Caki2 (cell line): ENCODE results near the gene RMC1. TPM values are rescaled to one million over a fixed set of nuclear protein-coding genes. Genes with fewer than 3 reads are reported as not detected.
"Not testable (repeated sequence)": the region's sequence is repeated elsewhere in the genome, so short reads cannot be mapped to it uniquely, and the experiment has no call there.

Experiments used
- DNase-seq: peaks from one replicate; pipeline ENCODE4 v3.0.0-alpha.2; 2015; ENCODE audit warnings: low read depth
- in situ Hi-C: cut with HindIII; loops from 2 replicates; pipeline ENCODE4 v1.10.0; 2016; ENCODE audit warnings: low sequenced_read_pairs, low pct_unique_long_range_greater_than_20kb, mixed read lengths
- total RNA-seq: library from RNA; depleted of rRNA; stranded (reverse); fragments of >200 nt; shearing (Covaris generic); gene quantifications from 2 replicates; pipeline ENCODE4 v1.2.3, GENCODE V29; 2014; ENCODE audit warnings: low replicate concordance

Gene RMC1
- total RNA-seq, 1 experiment from 2014 or later = 10.8 TPM

DNA sequence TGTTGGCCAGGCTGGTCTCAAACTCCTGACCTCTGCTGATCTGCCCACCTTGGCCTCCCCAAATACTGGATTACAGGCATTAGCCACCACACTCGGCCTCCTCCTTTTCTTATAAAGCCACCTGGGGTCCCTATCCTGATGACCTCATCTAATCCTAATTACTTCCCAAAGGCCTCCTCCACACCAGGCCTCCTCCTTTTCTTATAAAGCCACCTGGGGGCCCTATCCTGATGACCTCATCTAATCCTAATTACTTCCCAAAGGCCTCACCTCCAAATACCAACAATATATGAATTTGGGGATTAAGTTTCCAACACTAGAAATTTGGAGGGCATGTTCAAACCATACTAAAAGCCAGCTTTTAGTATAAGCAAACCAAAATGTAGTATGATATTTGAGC lies 9.7 kb upstream of the RMC1 start:
- no peak for DNase-seq
- in situ Hi-C loops = no loop called here

DNA sequence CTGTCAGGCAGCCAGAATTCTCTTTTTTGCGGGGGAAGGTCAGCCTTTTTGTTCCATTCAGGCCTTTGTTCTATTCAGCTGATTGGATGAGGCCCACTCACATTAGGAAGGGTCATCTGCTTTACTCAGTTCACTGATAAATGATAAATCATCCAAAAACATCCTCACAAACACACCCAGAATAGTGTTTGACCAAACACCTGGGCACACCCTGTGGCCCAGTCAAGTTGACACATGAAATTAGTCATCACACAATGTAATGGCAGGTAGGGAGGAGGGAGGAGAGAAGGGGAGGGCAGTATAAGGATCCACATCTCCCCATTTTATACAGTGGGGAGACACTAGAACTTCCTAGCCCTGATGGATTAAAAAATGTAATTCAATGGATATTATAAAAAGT lies 8.3 kb upstream of the RMC1 start:
- no peak for DNase-seq
- in situ Hi-C loops = no loop called here

DNA sequence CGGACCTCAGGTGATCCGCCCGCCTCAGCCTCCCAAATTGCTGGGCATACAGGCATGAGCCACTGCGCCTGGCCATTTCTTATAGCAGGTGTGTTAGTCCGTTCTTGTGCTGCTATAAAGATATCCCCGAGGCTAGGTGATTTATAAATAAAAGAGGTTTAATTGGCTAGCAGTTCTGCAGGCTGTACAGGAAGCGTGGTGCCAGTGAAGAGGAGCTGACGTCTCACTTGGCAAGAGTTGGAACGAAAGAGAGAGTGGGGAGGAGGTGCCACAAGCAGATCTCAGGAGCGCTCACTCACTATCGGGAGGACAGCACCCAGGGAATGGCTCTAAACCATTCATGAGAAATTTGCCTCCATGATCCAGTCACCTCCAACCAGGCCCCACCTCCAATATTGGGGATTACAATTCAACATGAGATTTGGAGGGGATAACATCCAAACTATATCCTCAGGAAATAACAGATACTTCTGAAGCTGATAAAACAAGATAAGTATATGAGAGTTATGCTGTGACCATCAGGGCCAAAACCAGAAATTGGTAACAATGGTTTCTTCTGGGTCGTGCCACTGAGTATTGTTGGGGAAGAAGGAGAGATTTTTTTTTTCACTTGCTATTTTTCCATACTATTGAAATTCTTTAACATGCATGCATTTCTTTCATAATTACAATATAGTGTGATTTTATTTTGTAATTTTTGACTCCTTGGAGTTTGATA lies 7.4 kb upstream of the RMC1 start:
- in situ Hi-C loops = no loop called here
- DNase-seq = no peak

DNA sequence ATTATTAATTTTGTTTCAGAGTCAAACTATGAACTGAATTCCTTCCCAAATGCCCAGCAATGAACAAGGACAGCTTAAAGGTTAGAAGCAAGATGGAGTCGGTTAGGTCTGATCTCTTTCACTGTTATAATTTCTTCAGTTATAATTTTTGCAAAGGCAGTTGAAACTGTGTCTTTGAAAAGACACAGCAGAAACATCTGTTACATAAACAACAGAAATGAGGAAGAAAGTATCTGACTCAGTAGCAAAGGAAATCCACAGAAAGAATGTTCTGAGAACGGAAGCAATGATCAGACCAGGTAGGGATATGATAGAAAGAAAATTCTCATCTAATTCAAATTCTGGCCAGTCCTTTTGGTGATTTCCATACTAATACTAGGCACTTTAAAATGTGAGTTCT lies 5.2 kb upstream of the RMC1 start:
- DNase-seq = no peak
- in situ Hi-C loops = no loop called here

DNA sequence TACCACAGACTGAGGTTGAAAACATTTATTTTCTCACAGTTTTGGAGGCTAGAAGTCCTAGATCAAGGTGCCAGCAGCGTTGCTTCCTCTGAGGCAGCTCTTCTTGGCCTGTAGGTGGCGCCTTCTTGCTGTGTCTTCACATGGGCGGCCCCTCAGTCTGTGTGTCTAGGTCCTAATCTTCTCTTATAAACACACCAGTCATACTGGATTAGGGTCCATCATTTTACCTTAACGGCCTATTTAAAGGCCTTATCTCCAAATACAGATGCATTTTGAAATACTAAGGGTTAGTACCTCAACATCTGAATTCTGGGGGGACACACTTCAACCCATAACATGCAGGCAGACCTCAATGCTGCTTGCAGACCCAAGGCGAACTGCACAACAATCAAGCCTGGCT lies 4.4 kb upstream of the RMC1 start:
- peak; percentile 43 for DNase-seq
- in situ Hi-C loops = no loop called here

DNA sequence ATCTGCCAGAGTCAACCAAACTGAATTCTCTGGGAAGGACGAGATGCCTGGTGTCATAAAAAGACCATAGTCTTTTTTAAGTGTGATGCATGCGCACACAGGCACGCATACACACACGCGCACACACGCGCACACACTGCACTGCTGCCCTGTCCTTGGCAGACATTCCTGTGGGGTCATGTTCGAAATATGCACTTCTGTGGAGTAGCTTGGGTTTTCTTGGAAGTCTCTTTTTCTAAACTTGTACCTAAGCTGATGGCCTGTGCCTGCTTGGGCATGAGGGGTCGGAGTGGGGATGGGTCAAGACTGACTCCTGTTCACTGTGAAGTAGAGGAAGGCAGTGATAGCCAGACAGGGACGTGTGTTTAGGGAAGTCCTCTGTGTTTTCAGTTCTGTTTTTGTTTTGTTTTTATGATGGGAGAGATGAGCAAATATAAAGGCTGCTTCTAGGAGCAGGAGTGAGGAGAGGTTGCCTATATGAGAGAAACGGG lies 4.0 kb upstream of the RMC1 start:
- no peak for DNase-seq
- in situ Hi-C loops = no loop called here

DNA sequence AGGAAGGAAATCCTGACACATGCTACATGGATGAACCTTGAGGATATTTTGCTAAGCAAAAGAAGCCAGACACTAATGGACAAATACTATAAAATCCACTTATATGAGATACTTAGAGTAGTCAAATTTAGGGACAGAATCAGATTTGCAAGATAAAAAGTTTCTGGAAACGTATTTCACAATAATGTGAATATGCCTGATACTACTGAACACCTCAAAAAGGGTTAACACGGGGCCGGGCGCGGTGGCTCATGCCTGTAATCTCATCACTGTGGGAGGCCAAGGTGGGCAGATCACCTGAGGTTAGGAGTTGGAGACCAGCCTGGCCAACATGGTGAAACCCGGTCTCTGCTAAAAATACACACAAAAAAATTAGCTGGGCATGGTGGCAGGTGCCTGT lies 1.7 kb upstream of the RMC1 start:
- DNase-seq = no peak
- in situ Hi-C loops = no loop called here

DNA sequence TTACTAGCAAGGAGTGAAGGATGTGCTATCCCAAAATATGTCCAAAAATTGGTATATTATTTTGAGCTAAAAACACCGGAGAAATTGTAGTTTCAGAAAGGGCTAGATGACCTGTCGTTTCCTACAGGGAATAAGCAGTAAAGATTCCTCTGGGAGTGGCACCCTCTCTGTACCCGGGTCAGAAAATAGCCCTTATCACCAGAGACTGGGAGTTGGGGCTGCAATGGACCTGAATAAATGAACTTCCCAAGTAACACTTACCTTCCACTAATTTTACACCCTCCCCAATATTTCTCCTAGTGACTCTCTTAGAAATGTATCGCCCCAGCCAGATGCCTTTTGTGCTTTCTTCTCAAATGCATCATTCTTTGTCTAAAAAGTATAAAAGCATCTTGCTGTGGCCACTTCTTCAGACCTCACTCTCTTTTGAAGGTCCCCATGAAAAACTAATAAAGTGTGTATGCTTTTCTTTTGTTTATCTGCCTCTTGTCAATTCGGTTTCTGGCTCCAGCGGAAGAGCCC lies 734 bp upstream of the RMC1 start:
- DNase-seq = no peak
- in situ Hi-C loops = no loop called here

DNA sequence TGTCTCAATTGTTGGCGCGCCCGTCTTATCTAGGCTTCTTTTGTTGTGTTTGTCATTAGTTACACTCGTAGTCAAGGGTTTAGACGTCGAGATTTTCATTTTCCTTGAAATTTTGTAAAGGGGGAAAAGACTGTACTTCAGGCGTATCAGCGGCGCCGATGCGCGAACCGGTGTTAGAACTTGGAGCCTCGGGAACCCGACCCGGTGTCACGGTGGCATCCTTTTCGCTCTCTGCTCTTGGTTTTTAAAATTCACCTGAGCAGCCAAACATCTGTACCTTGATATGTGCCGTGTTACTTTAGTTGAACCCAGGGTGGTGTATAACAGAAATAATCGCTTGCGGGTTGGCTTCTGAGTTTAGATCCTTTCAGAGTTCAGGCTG lies 643 bp downstream of the RMC1 start:
- in situ Hi-C loops = no loop called here
- no peak for DNase-seq

DNA sequence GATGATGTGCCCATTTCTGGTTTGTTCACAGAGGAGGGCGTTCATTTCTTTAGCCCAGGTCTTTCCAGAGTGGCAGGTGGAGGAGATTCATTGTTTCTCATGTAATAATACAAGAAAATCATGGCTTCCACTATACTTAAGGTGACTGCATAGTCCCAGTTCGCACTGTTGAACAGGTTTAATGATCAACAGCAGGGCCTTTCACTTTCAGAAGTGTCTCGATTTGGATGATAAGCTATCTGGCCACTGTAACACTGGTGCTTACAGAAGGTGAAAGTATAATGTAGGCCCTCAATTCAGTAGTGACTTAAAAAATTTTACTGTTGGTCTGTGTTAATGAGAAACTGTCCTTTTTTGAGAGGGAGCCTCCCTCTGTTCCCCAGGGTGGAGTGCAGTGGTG lies 1.4 kb downstream of the RMC1 start:
- in situ Hi-C loops = no loop called here
- peak; percentile 27 for DNase-seq

DNA sequence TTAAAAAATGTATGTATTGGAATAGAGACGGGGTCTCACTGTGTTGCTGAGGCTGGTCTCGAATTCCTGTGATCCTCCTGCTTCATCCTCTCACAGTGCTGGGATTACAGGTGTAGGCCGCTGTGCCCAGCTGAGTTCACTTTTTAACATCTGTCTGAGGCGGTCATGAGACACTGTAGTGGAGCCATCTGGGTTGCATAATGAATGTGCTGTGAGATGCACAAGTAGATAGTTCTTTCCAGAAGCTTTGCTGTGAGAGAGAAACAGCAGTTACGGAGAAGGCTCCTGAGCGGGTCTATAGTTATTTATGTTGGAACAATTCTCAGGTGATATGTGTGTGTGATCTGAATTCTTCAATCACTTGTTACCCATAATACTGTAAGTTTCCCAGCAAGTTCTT lies 3.1 kb downstream of the RMC1 start:
- no peak for DNase-seq
- in situ Hi-C loops = no loop called here

DNA sequence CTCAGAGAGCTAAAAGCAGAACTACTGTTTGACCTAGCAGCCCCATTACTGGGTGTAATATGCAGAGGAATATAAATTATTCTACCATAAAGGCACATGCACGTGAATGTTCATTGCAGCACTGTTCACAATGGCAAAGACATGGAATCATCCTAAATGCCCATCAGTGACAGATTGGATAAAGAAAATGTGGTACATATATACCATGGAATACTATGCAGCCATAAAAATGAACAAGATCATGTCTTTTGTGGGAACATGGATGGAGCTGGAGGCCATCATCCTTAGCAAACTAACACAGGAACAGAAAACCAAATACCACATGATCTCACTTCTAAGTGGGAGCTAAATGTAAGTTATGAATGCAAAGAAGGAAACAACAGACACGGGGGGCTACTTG lies 7.6 kb downstream of the RMC1 start:
- in situ Hi-C loops = not testable (repeated sequence)

DNA sequence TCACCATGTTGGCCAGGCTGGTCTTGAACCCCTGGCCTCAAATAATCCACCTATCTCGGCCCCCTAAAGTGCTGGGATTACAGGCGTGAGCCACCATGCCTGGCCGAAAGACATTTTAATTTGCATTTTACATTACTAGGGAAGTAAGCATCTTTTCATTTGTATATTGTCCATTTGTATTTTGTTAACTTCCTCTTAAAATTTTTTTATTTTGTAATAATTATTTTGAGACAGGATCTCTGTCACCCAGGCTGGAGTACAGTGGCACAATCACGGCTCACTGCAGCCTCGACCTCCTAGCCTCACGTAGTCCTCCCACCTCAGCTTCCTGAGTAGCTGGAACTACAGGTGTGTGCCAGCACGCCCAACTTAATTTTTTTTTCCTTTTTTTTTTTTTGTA lies 8.9 kb downstream of the RMC1 start:
- in situ Hi-C loops = not testable (repeated sequence)

More for the DNA sequence above, 7.6 kb downstream of the RMC1 start:
- DNase-seq = not testable (repeated sequence)

DNA sequence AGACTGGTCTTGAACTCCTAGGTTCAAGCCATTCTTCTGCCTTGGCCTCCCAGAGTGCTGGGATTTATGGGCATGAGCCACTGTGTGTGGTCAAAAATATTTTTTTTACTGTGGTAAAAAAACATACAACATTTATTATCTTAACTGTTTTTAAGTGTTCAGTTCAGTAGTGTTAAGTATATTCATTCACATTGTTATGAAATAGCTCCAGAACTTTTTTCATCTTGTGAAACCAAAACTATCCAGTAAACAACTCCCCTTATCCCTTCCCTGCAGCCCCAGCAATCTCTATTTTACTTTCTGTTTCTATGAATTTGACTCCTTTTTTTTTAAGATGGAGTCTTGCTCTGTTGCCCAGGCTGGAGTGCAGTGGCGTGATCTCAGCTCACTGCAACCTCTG lies 9.3 kb downstream of the RMC1 start:
- DNase-seq = no peak
- in situ Hi-C loops = no loop called here

More for the DNA sequence above, 8.9 kb downstream of the RMC1 start:
- not testable (repeated sequence) for DNase-seq

DNA sequence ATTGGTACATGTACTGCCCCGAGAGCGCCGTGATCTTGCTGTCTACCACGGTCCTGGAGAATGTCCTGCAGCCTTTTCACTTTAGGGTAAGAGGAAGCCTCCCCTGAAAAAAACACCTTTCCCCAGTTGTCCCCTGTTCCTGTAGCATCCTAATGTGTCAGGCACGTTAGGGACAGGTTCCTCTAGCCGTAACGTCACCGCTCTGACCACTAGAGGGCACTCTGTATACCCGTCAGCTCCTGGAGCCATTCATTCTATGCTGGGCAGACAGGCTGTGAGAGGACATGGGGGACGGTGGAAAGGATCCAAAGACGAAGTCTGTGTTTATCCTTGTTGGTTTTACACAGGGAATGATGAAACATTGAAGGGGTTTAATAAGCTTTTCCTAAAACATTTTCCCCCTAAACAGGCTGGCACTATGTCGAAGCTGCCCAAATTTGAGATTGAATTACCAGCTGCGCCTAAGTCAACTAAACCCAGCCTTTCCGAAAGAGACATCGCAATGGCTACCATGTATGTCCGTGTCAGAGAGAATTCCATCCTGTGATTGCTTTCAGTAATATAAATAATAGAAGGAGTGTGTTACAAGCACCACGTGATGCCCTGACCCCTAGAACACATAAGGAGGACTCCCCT lies 12.7 kb downstream of the RMC1 start:
- peak; percentile 69 for DNase-seq
- in situ Hi-C loops = no loop called here

DNA sequence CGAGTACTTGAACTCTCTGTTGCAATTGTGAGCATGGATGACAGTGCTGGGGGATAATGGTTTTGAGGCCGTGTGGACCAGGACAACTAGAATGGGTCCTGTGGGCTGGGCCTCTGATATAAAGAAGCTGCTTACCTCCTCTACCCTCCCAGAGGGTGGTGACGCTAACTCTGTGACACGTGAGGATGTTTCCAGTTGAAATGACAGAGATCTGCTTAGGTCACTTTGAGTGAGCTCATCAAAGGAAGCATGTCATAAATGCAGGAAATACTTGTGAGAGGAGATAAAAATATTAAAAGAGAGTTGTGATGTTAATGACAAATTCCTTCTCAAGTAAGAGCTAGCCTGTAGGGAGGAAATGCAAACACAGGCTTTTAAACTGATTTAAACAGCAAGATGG lies 16.4 kb downstream of the RMC1 start:
- in situ Hi-C loops = no loop called here
- DNase-seq = no peak

DNA sequence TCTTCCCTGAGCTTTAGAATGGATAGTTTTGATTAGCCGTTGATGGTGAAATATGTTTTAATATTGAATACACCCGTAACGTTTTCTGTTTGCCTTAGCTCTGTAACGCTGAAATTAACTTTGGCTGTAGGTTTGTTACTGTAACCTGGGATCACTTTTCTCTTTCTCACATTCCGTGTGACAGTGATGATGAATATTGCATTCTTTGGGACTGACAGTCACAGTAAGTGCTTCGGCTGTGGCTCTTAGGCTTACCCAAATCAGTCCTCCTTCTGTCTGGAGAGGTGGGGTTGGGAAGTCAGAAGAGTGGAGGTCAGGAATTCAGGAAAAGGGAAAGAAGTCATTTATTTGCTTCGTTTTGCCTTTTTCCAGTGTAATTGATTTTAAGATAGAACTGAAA lies 18.0 kb downstream of the RMC1 start:
- DNase-seq = no peak
- in situ Hi-C loops = no loop called here

DNA sequence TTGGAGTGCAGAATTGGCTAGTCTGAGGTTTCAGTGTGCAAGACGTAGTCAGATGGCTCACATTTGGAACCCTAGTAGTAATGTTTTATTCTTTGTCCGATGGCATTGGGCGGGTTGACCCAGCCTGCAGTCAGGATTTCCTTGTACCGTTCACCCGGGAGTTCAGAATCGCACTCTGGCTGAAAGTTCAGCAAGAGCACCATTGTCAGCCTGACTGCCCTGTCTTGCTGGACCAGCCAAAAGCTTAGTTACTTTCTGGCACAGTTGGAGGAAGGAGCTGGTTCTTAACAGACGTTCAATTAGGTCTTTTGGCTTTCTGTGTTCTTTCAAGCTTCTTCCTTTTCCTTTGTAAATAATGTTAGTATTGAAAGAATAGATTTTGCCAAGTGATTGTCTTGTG lies 18.6 kb downstream of the RMC1 start:
- DNase-seq = no peak
- in situ Hi-C loops = no loop called here

DNA sequence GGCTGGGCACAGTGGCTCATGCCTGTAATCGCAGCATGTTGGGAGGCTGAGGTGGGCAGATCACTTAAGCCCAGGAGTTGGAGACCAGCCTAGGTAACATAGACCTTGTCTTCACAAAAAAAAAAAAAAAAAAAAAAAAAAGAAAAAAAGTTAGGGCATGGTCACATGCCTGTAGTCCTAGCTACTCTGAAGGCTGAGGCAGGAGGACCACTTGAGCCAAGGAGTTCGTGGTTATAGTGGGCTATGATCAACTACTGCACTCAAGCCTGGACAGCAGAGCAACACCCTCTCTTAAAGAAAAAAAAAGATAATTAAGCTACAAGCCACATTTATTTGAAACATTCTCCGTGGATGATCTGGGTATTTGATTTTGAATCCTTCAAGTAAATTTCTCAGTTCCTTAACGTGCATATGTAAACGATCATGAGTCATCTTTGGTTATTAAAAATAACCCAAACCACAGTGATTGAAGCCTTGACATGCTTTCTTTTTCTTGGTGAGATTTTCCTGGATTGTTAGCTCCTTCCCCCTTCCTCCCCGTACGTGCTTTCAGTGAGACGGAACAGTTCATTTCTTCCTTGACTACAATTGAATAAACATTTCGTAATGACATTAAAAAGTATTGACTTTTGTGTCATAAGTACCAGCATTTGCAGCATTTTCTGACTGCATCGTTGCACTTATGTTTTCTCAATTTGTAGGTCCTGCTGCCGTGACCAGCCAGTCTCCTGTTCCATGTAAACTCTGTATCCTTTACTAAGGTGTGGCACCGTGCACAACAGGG lies 20.3 kb downstream of the RMC1 start:
- peak; percentile 87 for DNase-seq
- in situ Hi-C loops = no loop called here
